GM21737 (cell line): ENCODE results near the gene AP5S1.
"Not testable (repeated sequence)": the region's sequence is repeated elsewhere in the genome, so short reads cannot be mapped to it uniquely, and the experiment has no call there.

ENCODE experiments used
- ATAC-seq: cut with Tn5 transposase; IDR thresholded peaks from one replicate; pipeline ENCODE4 v1.9.1; 2021; ENCODE audit warnings: mild to moderate bottlenecking, moderate library complexity; ENCODE audit not compliant: unreplicated experiment

Gene AP5S1

GRCh38 chr20:3842348-3842930 lies 22.1 kb downstream of the AP5S1 start:
- no peak for ATAC-seq

DNA sequence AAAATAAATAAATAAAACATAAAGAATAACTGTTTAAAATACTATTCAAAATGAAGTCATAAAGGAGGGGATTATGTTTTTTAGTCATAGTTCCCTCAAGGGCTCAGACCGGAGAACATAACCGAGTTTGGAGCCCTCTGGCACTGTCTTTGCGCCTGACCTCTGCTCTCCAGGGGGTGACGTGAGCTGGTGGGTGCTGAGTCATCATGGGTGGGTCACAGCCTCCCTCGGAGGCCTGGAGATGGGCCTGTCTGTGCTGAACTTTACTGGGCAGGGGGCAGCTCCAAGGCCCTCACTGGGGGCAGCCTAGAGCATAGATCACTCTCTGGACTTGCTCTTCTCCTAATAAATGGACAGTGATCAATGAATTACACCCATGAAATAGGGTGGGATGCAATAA lies 23.1 kb downstream of the AP5S1 start:
- ATAC-seq: no peak

DNA sequence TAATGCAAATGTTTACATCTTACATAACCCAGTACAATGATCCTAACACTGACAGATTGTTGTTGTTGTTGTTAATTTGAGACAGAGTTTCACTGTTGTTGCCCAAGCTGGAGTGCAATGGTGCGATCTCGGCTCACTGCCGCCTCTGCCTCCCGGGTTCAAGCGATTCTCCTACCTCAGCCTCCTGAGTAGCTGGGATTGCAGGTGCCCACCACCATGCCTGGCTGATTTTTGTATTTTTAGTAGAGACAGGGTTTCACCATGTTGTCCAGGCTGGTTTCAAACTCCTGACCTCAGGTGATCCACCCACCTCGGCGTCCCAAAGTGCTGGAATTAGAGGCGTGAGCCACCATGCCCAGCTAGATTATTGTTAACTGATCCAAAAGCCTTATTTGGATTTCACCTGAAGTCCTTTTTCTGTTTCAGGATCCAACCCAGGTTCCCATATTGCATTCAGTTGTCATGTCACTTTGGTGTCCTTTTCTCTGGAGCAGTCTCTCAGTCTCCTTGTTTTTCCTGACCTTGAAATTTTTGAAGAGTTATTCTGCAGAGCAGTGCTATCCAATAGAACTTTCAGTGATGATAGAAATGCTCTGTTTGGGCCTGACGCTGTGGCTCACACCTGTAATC lies 23.8 kb downstream of the AP5S1 start:
- not testable (repeated sequence) for ATAC-seq

DNA sequence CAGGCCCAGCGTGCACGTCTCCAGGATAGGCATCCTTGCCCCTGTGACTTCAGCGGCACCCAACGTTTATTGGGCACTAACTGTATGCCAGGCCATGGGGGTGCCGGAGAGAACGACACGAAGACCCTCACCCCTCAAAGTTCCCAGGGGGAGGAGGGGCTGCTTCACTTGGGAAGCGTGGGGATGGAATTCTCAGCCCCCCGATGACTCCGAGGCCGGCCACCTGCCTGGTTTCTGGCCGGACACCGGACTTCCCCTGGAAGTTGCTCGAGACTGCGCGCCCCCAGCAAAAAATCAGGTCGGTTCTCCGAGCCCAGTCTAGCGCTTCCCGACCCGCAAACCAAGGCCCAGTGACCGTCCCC lies 26.0 kb downstream of the AP5S1 start:
- ATAC-seq: no peak

DNA sequence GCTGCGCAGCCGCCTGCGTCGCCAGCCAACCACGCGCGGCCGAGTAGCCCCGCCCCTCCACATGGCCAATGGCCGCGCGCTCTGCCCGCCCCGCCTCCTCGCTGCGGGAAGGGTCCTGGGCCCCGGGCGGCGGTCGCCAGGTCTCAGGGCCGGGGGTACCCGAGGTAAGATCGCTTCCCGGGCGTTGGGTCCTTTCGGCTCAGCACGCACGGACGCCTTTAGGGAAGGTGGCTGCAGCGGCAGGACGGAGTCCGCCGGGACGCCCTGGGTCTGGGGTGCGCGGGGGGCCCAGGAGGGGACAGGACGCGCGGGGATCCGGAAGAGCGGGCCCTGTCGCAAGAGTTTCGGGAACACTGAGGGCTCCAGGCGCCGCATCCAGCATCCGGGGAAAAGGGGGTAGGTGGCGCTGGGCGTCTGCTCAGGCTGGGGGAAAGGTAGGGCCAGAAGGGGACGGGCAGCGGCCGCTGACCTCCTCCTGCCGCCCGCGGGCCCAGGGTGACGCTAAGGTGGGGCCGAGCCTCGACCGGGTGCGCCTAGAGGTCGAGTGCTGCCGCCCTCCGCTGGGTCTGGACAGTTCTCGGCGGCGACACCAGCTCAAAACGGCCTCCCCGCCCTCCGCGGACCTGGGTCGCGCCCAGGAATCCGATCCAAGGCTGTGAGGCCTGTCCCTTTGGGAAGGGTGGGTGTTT lies 26.5 kb downstream of the AP5S1 start, which contains the start of gene MAVS:
MAVS (plus strand) TSS at position 95 of the 689 bp plus-strand sequence. CDS start 7,791 bp downstream, outside the sequence.
- ATAC-seq: peak; percentile 94

GRCh38 chr20:3847429-3847940 lies 27.1 kb downstream of the AP5S1 start:
- no peak for ATAC-seq

DNA sequence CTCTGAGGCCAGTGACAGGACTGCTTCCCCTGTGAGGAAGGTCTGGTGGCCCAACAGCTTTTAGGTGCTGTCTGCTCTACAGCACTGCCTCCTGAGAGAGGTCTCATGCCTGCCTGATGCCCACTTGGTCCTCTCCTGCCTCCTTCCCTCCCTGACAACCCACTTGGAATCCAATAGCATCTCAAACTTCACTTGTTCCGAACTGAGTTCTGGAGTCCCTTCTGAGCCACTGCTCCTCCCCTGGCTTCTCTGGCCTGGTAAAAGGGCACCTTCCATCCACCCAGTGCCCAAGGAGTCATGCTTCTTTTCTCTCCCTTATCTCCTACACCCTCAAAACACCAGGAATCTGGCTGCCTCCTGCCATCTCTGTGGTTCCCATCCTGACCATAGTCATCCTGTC lies 28.2 kb downstream of the AP5S1 start:
- ATAC-seq: no peak

- no peak for ATAC-seq
These were observed 34.1 kb downstream of the AP5S1 start for GRCh38 chr20:3854462-3854871.

GRCh38 chr20:3857405-3857804 lies 37.1 kb downstream of the AP5S1 start:
- ATAC-seq: no peak

DNA sequence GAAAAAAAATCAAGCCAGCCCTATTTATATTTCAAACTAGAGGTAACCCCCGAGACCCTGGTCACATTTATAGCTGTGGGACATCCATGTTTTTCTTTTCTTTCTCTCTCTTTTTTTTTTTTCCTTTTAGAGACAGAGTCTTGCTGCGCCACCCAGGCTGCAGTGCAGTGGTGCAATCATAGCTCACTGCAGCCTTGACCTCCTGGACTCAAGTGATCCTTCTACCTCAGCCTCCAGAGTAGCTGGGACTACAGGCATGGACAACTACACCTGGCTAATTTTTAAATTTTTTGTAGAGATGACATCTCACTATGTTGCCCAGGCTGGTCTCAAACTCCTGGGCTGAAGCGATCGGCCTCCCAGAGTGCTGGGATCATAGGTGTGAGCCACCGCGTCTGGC lies 38.3 kb downstream of the AP5S1 start:
- no peak for ATAC-seq

GRCh38 chr20:3861191-3861590 lies 40.8 kb downstream of the AP5S1 start:
- no peak for ATAC-seq

- ATAC-seq: no peak
These were observed 42.0 kb downstream of the AP5S1 start for GRCh38 chr20:3862333-3862732.

GRCh38 chr20:3863317-3863716 lies 43.0 kb downstream of the AP5S1 start:
- no peak for ATAC-seq

- no peak for ATAC-seq
These were observed 44.2 kb downstream of the AP5S1 start for GRCh38 chr20:3864518-3864917.

DNA sequence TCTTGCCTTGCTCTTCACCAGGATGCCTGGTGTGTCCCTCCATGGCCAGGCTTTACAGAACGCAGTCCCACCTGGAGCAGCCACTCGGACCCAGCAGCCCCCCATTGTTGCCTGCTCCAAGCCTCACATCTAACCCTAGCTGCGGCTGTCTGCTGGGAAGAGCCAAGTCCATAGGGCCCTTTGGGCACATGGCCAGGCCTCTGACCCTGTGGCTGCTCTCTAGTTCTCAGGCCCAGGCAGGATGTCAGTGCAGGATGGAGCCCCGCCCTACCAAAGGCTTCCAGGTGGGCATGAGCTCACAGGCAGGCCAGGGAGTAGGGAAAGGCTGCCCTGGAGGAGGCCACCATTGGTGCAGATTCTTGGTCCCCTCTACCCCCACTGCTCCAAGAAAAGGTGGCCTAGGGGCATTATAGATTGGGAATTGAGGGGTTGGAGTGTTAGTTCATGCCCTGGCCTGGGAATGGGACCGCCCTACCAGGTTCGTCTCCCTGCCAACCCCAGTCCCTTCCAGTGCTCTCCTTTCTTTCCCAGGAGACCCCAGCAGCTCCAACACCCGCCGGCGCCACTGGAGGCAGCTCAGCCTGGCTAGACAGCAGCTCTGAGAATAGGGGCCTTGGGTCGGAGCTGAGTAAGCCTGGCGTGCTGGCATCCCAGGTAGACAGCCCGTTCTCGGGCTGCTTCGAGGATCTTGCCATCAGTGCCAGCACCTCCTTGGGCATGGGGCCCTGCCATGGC lies 45.0 kb downstream of the AP5S1 start:
- no peak for ATAC-seq

DNA sequence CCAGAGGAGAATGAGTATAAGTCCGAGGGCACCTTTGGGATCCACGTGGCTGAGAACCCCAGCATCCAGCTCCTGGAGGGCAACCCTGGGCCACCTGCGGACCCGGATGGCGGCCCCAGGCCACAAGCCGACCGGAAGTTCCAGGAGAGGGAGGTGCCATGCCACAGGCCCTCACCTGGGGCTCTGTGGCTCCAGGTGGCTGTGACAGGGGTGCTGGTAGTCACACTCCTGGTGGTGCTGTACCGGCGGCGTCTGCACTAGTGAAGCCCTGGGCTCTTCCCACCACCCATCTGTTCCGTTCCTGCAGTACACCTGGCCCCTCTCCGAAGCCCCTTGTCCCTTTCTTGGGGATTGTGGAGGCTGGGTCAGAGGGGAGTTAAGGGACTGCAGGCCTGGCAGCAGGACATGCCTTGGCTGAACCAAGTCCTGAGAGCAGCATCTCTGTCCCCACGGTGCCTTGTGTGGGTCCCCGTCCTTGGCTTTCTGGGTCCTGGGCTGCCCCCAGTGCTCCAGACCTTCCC lies 45.6 kb downstream of the AP5S1 start:
- ATAC-seq: no peak

DNA sequence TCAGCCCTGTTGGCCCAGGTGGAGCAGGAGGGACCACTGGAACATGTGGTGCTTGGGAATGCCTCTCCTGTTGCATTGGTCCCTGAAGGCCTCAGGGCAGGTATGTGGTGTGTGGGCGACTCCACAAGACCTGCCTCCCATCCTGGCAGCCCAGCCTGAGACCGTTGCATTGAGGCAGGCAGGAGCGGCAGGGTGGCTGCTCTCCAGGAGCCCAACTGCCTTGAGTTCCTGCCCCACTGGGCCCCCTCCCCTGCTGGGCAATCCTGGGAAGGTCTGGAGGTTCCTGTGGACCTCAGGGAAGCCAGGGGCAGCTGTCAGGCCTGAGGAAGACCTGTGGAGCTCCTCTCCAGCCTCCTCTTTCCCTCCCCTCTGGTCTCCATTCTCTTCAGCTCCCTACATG lies 46.1 kb downstream of the AP5S1 start:
- no peak for ATAC-seq

- no peak for ATAC-seq
These were observed 47.5 kb downstream of the AP5S1 start for GRCh38 chr20:3867802-3868201.

DNA sequence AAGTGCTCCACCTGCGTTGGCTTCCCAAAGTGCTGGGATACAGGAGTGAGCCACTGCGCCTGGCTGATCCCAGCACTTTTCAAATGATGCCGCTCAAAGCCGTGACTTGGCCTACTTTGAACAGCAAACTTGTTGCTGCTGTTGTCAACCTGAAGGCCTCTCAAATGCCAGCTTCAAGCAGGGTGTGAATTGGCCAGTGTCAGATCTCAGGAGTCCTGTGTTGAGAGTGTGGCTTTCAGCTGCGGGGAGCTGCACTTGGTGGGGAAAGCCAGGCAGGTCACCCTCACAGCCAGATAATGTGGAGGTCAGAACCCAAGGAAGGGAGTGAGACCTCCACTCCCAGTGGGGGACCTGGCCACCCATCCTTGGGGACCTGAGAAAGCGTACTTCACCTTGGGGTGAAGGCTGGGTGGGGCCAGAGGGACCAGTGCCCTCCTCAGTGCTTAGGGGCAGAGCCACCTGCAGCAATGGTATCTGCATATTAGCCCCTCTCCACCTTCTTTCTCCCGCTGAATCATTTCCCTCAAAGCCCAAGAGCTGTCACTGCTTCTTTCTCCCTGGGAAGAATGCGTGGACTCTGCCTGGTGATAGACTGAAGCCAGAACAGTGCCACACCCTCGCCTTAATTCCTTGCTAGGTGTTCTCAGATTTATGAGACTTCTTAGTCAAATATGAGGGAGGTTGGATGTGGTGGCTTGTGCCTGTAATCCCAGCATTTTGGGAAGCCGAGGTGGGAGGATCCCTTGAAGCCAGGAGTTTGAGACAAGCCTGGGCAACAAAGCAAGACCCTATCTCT lies 49.7 kb downstream of the AP5S1 start:
- no peak for ATAC-seq

GRCh38 chr20:3871550-3872265 lies 51.4 kb downstream of the AP5S1 start:
- no peak for ATAC-seq
